Endometrium (tissue), 2 donors: ENCODE data around the gene VMO1.

Source experiments
- FAIRE-seq: peaks from 2 replicates; lab custom pipeline; 2012; peaks lifted over from hg19 to GRCh38; lab: Jason Lieb, UNC
- donor health status: control.
- donor health status: control.

VMO1 gene

DNA sequence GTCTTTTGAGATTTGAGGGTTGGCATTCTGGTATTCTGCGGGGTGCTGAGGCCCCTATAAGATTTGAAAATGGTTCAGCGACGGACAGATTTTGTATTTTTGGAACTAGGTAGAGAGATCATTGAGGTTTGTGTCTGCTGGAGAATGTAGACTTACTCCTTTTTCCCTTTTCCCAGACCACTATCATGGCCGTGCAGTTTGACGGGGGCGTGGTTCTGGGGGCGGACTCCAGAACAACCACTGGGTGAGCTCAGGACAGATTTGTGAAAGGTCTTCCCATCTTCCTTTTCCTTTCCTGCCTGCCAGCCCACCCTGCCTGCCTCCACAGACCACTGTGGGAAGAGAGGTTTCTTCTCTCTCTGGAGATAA lies 10.4 kb upstream of the VMO1 start:
- no peak for FAIRE-seq

DNA sequence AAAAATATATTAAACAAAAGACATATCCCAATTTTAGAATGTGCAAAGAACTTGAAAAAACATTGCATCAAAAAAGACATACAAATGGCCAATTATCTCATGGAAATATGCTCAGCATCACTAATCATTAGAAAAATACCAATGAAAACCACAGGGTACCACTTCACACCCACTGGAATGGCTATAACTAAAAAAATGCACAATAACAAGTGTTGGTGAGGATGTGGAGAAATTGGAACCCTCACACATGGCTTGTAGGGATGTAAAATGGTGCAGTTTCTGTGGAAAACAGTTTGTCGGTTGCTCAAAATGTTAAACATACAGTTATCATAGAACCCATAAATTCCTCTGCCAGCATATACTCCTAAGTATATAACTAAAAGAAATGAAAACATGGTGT lies 9.0 kb upstream of the VMO1 start:
- no peak for FAIRE-seq

DNA sequence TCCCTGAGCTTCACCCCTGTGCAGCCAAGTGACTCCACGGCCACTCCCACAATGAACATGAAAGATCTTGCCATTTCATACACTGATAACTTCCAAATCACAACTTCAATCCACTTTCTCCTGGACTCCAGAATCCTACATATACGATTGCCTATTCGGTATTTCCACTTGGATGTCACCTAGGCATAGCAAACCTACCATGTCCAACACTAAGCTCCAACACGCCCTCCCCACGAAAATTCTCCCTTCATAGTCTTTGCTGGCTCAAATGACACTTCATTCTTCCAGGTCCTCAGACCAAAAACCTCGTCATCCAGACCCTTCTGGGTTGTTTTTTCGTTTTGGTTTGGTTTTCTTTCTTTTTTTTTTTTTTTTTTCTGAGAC lies 4.5 kb upstream of the VMO1 start:
- no peak for FAIRE-seq

DNA sequence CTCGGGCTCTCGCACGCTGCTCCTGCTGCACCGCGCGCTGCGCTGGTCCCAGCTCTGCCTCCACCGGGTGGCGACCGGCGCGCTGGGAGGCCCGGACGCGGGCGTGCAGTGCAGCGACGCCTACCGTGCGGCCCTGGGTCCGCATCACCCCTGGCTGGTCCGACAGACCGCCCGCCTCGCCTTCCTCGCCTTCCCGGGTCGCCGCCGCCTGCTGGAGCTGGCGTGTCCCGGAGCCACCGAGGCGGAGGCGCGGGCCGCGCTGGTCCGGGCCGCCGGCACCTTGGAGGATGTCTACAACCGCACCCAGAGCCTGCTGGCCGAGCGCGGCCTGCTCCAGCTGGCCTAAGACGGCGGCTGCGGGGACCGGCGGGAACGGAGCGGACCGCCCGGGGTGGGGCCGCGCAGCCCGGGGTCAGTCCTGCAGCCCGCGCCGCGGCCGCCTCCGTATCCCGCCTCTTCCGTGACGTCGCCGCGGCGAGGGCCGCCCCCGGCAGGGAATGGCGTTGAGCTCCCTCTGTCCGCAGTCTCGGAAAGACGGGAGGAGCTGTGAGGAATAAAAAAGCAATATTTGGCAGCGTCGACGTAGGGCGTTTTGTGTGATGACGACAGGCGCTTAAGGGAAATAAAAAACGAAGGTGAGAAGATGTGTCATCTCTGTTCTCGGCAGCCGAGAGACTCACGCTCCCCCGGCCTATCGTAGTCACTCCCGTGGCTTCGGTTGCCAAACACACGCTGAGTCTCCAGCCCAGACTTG lies 4.0 kb upstream of the VMO1 start:
- FAIRE-seq = no peak

DNA sequence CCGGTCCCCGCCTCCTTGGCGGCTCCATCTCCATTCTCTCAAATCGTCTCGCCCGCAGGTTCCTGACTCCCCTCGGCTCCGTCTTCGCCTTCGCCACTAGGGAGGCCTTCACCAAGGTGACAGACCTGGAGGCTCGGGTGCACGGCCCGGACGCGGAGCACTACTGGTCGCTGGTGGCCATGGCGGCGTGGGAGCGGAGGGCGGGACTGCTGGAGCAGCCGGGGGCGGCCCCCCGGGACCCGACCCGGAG lies 3.5 kb upstream of the VMO1 start:
- no peak for FAIRE-seq

DNA sequence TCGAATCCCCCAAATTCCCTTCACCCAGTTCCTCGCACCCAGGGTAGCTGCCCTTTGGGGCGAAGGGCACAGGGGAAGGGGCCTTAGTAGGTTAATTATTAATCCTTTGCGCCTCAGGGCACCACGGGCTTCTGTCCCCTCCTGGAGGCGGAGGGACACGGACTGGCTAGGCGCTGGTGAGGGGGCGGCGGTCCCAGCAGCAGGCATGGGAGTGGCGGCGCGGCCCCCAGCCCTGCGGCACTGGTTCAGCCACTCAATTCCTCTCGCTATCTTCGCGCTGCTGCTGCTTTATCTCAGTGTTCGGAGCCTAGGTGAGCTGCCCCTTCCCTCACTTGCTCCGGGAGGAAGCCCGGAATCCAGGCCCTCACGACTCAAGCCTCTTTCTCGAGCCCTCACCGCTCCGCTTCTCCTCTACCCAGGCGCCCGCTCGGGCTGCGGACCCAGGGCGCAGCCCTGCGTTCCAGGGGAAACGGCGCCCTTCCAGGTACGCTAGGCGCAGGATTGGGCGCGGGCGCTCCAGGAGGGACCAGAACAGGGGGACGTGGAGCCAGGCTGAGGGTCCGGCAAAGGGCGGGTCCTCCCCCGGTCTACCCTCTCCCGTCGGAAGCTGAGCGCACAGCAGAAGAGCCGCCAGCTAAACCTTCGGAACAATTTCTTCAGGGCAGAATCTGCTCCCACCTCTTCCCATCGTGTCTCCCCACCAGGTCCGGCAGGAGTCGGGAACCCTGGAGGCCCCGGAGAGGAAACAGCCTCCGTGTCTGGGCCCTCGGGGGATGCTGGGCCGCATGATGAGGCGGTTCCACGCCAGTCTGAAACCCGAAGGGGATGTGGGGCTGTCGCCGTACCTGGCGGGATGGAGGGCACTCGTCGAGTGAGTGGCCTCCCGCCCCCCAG lies 2.9 kb upstream of the VMO1 start, which contains the start of gene GLTPD2:
Gene GLTPD2, plus strand, starts transcription at position 158 of the 894 bp plus-strand sequence. Its CDS starts 48 bp downstream, at position 206.
- no peak for FAIRE-seq

DNA sequence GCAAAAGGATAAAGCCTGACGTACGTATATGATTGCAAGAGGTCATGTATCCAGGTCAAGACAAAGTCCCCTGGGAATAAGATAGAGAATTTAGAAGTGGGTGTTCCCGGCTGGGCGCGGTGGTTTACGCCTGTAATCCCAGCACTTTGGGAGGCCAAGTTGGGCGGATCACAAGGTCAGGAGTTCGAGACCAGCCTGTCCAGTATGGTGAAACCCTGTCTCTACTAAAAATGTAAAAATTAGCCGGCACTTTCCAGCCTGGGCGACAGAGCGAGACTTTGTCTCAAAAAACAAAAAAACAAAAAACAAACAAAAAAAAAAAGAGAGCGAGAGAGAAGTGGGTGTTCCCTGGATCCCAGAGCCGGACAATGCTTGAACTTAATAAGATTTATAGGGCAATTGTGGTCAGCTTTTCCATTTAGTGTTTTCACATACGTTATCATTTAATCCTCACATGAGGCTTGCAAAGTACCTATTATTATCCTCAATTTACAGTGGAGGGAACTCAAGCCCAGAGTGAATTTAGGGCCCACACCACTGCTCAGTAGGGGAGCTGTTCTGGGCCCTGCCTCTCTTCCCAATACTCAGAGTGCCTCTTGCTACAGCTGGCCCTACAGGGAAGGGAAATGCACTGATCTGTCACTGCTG lies 2.1 kb upstream of the VMO1 start:
- FAIRE-seq = no peak

DNA sequence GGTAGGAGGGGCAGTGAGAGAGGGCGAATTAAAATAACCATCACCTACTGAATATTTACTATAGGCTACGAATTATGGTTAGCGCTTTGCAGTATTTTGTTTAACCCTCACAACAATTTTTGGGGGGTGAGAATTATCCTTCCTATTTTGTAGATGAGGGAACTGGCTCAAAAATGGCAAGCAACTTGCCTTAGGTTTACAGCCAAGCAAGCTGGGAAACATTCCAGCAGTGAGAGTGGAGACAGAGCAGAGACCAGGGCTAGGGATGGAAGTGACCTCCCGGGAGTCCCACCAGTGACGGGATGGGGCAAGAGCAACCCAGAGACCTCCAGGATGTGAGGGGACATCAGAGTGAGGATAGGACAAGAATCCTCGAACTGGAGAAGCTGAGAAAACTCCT lies 352 bp upstream of the VMO1 start:
- no peak for FAIRE-seq

DNA sequence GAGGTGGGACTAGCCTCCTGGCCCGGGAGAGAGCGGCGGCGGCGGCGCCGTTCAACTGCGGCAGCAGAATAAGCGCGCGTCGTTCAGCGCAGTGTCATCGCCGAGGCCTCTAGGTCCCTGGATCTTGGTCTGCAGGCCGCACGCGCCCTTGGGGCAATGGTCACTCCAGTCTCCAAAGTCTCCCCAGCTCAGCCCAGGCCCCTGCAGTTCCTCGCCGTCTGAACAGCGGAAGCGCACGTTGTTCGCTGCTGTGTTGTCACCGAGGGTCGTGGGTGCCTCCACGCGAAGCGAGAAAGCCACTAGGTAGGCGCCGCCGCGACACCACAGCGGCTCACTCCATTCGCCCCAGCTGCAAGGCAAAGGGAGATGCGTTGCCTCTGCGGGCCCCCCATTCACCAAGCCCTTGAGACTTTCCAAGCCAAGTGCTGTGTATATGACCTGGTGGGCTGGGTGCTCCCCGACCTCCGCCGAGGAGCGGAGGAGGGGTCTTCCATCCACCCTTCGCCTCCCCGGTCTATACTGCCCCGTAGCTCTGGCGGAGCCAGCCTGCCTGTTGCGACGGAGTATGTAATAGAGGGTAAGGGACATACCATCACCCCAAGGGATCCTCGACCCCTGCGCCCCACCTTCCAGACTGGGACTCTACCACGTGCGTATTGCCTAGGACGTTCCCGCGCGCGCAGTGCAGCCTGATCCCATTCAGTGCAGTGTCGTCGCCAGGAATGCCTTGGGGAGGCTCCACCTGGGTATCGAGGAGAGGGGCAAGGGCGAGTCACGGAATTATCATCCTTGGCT lies 656 bp downstream of the VMO1 start:
- no peak for FAIRE-seq

DNA sequence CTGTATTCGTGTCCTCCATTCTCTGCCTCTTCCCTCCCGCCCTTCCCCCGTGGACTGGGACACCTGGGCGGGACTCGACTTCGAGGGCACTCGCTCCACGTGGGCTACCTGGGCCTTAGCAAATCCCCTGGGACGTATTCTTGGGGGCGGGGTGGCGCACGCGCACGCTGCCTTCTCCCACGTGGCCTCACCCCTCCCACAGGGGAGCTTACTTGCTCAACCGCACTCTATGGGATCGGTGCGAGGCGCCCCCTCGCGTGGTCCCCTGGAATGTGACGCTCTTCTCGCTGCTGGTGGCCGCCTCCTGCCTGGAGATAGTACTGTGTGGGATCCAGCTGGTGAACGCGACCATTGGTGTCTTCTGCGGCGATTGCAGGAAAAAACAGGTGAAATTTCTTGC lies 3.5 kb downstream of the VMO1 start:
- FAIRE-seq = no peak

DNA sequence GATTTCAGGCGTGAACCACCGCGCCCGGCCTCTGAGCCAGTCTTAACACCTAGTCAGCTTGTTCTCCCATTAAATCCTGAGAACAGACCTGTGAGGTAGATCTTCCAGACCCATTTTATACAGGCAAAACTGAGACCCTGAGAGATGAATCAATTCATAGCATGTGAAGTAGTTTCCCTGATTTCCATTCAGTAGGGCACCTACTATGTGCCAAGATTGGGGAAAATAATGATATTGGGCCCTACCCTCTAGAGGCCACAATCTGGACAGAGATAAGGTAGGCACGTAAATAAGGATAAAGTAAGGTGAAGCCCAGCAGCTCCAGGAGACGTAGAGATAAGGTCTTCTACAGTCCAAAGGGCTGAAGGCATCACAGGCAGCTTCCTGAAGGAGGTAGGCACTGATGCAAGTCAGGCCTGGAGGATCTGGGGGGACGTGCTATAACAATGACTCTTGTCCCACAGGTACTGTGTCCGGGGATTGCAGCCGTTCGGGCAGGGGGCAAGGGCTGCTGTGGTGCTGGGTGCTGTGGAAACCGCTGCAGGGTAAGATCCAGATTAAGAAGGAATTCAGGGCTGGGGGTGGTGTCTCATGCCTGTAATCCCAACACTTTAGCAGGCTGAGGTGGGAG lies 5.7 kb downstream of the VMO1 start:
- no peak for FAIRE-seq

DNA sequence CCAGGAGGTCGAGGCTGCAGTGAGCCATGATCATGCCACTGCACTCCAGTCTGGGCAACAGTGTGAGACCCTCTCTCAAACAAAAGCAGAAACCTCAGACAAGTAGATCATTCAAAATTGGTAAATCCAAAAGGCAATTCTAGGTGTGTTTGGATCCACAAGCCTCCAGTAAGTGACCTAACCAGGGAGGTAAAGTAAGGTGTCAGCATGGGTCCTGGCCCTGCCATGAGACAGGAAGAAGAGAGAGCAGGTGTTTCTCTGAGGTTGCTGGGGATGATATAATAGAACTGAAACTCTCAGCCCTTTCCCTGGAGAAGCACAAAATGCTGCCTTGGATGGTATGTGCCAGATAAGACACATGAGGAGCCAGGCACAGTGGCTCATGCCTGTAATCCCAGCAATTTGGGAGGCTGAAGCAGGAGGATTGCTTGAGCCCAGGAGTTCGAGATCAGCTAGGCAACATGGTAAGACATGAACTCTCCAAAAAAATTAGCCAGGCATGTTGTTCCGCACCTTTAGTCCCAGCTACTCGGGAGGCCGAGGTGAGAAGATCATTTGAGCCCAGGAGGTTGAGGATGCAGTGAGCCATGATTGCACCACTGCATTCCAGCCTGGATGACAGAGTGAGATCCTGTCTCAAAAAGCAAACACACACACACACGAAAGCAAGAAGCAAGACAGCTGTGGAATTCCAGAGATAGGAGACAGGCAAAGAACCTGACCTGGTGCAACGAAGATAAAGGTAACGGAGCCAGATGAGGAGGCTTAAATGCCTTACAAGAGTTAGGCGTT lies 8.0 kb downstream of the VMO1 start:
- no peak for FAIRE-seq

DNA sequence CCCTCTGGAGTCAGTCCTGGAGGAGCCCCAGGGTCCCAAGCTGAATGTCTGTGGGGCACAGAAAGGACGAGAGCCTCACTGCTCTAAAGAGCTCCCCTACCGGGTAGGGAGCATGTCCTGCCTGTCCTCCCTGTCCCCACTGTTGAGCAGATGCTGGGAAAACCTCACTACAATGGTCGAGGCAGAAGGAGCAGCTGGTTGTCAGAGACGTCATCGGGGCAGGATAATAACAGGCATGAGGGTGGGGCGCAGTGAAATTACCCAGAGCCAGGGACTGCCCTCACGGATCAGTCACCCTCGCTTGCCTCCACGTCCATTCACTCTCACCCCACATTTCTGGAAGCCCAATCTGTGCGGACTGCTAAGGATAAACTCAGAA lies 13.9 kb downstream of the VMO1 start:
- no peak for FAIRE-seq

DNA sequence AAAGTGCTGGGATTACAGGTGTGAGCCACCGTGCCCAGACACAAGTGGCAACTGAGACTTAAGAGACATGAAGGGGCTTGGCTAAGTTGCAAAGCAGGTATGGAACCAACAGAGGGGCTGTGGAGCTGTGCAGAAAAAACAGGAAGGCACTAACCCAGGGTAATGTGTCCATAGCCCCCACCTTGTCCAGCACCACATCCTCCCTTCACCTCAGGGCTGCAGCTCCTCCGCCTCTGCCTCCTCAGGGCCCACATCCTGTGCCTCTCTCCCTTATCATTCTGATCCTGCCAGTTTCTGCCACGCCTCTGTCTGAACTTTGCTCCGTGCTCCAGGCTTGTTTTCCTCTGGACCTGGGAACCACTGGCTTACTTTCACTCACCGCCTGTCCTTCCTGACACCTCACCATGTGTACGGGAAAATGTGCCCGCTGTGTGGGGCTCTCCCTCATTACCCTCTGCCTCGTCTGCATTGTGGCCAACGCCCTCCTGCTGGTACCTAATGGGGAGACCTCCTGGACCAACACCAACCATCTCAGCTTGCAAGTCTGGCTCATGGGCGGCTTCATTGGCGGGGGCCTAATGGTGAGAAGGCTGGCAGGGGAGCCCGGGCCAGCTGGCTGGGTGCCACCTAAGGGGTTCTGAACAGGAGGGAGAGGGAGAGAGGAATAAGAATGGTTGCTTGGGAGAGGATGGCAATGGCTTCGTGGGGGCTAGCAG lies 14.5 kb downstream of the VMO1 start, which contains the start of gene TM4SF5:
Gene TM4SF5, plus strand, starts transcription at position 368 of the 716 bp plus-strand sequence. Its CDS starts 37 bp downstream, at position 405.
- FAIRE-seq = no peak

DNA sequence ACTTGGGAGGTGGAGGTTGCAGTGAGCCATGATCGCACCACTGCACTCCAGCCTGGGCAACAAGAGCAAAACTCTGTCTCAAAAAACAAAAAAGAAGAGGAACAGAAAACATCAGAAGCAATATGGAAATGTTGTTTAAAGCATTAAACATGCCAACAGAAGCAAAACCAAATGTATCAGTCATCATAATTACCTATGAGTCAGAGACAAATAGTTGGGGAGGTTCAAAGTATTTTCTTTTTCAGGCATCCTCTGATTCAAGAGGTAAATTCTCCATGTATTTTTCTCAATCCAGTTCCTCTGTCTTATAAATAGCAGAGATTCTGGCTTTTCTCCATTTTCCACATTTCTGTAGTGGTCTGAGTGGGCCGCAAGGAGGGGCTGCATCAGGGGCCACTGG lies 16.5 kb downstream of the VMO1 start:
- FAIRE-seq = no peak

DNA sequence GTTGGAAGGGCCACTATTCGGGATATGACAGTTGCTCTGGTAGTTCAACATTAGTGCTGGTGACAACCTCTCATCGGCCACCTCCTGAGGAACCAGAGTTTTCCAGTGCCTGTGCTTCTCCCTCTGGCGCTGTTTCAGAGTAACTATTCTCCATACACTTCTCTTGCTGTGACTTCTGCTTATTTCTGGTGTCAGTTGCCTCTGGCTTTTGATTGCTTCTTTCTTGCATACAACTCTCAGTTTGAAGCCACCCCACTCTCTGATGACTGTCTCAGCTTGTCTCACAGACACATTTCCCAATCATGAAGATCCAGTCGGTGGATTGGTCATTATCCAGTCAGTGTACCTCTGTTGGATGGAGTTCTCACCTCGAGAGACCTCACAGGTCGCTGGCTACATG lies 17.9 kb downstream of the VMO1 start:
- FAIRE-seq = no peak

DNA sequence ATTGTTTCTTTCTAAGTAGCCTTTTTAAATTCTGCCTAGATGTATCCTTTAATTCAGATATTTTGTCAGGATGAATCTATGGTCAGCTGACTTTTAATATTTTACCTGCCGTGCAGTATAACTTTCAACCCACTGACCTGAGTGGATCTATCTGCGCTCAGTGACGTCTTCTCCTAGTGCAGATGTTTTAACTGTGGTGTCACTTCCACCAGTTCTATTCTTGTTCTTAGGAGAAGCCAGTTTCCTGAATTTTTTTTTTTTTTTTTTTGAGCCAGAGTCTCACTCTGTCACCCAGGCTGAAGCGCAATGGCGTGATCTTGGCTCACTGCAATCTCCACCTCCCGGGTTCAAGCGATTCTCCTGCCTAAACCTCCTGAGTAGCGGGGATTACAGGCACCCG lies 19.4 kb downstream of the VMO1 start:
- FAIRE-seq = no peak

DNA sequence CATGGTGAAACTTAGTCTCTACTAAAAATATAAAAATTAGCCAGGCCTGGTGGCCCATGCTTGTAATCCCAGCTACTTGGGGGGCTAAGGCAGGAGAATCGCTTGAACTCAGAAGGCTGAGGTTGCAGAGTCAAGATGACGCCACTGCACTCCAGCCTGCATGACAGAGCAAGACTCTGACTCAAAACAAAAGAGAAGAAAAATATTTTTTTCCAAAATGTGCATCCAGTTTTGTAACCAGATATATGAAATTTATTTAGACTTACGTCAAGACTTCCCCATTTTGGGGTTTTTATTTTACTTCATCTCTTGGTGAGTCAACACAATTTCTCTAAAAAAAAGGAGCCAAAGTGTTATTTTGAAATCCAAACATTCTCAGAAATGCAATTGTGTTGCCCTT lies 20.0 kb downstream of the VMO1 start:
- no peak for FAIRE-seq

DNA sequence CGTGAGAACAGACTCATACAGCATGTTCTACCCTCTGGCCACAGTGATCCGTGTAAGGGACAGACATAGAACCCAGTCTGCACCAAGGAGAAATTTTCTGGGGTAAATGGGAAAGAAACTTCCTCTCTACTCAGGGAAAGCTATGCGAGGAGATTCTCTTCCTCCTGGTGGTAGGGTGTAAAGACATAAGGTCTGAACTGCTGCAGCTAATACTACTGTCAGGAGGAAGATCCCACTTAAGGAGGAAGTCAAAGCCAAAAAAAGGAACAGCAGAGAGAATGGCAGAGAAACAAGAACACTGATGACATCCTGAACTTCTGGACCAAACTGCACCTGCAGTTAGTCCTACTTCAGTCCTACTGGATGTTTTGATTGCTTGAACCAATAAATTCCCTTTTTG lies 21.6 kb downstream of the VMO1 start:
- no peak for FAIRE-seq

DNA sequence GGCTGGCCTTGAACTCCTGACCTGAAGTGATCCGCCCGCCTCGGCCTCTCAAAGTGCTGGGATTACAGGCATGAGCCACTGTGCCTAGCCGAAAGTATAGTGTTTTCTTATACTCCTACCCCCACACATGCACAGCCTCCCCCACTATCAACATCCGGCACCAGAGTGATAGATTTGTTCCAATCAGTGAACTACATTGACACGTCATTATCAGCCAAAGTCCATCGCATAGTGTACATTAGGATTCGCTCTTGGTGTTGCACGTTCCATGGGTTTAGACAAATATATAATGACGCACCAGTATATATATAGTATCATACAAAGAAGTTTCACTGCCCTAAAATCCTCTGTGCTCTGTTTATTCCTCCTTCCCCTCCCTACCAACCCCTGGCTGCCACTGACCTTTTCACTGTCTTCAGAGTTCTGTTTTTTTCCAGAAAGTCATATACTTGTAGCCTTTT lies 26.4 kb downstream of the VMO1 start:
- no peak for FAIRE-seq
